Measurements from ENCODE around the gene WIPF1.

GRCh38 chr2:174589334-174589733, 8.3 kb downstream of the WIPF1 start:
- TF ChIP-seq ZNF302 (CRISPR knock-in tag; IDR thresholded peaks at IDR 0.05) (no peak), MAFK (IDR thresholded peaks at IDR 0.05; ENCODE audit: partially characterized antibody) (no peak), SREBF2 (IDR thresholded peaks at IDR 0.05) (no peak), MAZ (IDR thresholded peaks at IDR 0.05; ENCODE audit: borderline replicate concordance, low read depth, low read length) (no peak), CTCF (IDR thresholded peaks at IDR 0.05) (no peak), POLR2A (IDR thresholded peaks at IDR 0.05; ENCODE audit: low read length) (no peak), RFX5 (IDR thresholded peaks at IDR 0.05) (no peak), RAD21 (conservative IDR thresholded peaks at IDR 0.05 in 1 of 2, IDR thresholded peaks at IDR 0.05 in 1 of 2) (no peak), MAX (IDR thresholded peaks at IDR 0.05) (no peak), HOXB5 (CRISPR knock-in tag; IDR thresholded peaks at IDR 0.05) (no peak), CHD2 (IDR thresholded peaks at IDR 0.05; ENCODE audit: low read length, partially characterized antibody) (no peak), TP53 (CRISPR knock-in tag; IDR thresholded peaks at IDR 0.05) (no peak)
- TF ChIP-seq, protein P1, sequence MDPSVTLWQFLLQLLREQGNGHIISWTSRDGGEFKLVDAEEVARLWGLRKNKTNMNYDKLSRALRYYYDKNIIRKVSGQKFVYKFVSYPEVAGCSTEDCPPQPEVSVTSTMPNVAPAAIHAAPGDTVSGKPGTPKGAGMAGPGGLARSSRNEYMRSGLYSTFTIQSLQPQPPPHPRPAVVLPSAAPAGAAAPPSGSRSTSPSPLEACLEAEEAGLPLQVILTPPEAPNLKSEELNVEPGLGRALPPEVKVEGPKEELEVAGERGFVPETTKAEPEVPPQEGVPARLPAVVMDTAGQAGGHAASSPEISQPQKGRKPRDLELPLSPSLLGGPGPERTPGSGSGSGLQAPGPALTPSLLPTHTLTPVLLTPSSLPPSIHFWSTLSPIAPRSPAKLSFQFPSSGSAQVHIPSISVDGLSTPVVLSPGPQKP (IDR thresholded peaks at IDR 0.05; ENCODE audit: low read depth, low read length), result no peak

Data from A549 (cell line).